Measurements from ENCODE around the gene PHRF1. TPM values are rescaled to one million over a fixed set of nuclear protein-coding genes. Genes with fewer than 3 reads are reported as not detected.

The PHRF1 gene
- total RNA-seq, 3 donors from 2014 or later (not counting 1 experiment from before 2014, with no cell fraction given): 46.1 to 52.0 (median 46.9) TPM

DNA sequence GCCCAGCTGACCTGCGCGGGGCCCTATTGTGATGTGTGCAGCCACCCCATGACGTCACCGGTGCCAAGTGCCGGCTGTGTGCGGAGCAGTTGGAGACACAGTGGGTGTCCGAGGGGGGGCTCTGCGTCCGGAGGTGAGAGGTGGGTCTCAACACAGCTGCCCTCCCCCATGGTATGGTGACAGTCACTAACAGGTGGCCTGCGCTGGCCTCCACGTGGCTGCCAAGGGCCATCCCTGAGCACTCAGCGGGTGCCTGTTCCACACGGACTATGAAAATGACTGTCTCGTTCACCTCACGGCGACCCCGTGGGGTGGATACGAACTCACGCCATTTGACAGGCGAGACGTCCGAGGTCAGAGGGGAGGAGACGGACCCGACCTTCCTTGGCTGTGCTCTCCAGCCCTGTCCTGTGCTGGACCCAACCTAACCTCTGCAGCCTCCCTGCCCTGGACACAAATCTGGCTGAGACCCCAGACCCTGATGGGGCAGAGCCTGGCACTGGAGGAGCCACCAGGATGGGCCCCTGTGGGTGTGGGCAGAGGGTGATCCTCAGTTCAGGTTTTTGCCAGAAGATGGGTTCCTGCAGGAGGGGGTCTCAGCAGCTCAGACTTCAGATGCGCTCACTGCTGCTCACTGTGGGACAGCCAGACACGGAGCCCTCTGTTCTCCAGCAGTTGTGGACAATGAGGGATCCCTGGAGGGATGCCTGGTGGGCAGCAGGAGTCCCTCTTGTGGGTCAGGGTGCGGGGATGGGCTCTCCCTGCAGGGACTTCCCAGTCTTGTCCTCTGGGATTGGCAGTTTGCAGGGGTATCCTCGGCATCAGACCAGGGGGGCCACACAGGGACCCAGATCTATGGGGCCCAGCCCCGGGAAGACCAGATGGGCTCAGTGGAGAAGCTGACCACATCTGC is 47.2 kb upstream of the PHRF1 start:
- Histone ChIP-seq H3K4me3 (ENCODE audit: low read length) (no peak overlapping the region), H3K4me1 (ENCODE audit: control insufficient read depth, insufficient read depth, low read length) (peaks cover 2% of the 10 kb centered on the region), H3K36me3 (ENCODE audit: control insufficient read depth, insufficient read depth, low read length) (peaks cover 11% of the 10 kb centered on the region), H3K9me3 (ENCODE audit: control insufficient read depth, insufficient read depth, low read length) (no peaks in the 10 kb centered on the region), H3K27me3 (ENCODE audit: control insufficient read depth, insufficient read depth, low read length) (no peaks in the 10 kb centered on the region), H3K27ac (ENCODE audit: low read length) (no peak overlapping the region)
- intact Hi-C loops (cut with micrococcal nuclease): no loop called here
- TF ChIP-seq, protein P1, sequence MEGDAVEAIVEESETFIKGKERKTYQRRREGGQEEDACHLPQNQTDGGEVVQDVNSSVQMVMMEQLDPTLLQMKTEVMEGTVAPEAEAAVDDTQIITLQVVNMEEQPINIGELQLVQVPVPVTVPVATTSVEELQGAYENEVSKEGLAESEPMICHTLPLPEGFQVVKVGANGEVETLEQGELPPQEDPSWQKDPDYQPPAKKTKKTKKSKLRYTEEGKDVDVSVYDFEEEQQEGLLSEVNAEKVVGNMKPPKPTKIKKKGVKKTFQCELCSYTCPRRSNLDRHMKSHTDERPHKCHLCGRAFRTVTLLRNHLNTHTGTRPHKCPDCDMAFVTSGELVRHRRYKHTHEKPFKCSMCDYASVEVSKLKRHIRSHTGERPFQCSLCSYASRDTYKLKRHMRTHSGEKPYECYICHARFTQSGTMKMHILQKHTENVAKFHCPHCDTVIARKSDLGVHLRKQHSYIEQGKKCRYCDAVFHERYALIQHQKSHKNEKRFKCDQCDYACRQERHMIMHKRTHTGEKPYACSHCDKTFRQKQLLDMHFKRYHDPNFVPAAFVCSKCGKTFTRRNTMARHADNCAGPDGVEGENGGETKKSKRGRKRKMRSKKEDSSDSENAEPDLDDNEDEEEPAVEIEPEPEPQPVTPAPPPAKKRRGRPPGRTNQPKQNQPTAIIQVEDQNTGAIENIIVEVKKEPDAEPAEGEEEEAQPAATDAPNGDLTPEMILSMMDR (IDR thresholded peaks at IDR 0.05): no peak
- Mint-ChIP-seq H3K9me3 (no peaks in the 10 kb centered on the region), H3K27ac (no peak overlapping the region), H3K36me3 (no peaks in the 10 kb centered on the region), H3K27me3 (ENCODE audit: low read depth in 2 of 2) (no peaks in the 10 kb centered on the region), H3K4me3 (no peak overlapping the region), H3K4me1 (peaks cover 0 to 3% of the 10 kb centered on the region in 2 donors)
- ATAC-seq (no peak), DNase-seq (no peak)
- 91% methylated on average over 29 of the region's 29 CpGs for WGBS (ENCODE audit: insufficient coverage)

GRCh38 chr11:529728-530411 is 46.4 kb upstream of the PHRF1 start:
- TF ChIP-seq, protein P1 (IDR thresholded peaks at IDR 0.05): no peak
- no peaks in the 10 kb centered on the region for H3K9me3 ChIP-seq (ENCODE audit: control insufficient read depth, insufficient read depth, low read length)
- H3K36me3 ChIP-seq (ENCODE audit: control insufficient read depth, insufficient read depth, low read length): peaks cover 11% of the 10 kb centered on the region
- WGBS (ENCODE audit: insufficient coverage): 92% methylated on average over 18 of the region's 18 CpGs
- Mint-ChIP-seq H3K9me3 (no peaks in the 10 kb centered on the region), H3K4me3 (no peak overlapping the region), H3K4me1 (peaks cover 0 to 7% of the 10 kb centered on the region in 2 donors), H3K27ac (no peak overlapping the region), H3K36me3 (no peaks in the 10 kb centered on the region), H3K27me3 (ENCODE audit: low read depth in 2 of 2) (no peaks in the 10 kb centered on the region)
- ATAC-seq (no peak), DNase-seq (no peak)
- peaks cover 10% of the 10 kb centered on the region for H3K4me1 ChIP-seq (ENCODE audit: control insufficient read depth, insufficient read depth, low read length)
- intact Hi-C loops (cut with micrococcal nuclease): no loop called here
- no peak overlapping the region for H3K4me3 ChIP-seq (ENCODE audit: low read length)
- no peak overlapping the region for H3K27ac ChIP-seq (ENCODE audit: low read length)
- H3K27me3 ChIP-seq (ENCODE audit: control insufficient read depth, insufficient read depth, low read length): no peaks in the 10 kb centered on the region

DNA sequence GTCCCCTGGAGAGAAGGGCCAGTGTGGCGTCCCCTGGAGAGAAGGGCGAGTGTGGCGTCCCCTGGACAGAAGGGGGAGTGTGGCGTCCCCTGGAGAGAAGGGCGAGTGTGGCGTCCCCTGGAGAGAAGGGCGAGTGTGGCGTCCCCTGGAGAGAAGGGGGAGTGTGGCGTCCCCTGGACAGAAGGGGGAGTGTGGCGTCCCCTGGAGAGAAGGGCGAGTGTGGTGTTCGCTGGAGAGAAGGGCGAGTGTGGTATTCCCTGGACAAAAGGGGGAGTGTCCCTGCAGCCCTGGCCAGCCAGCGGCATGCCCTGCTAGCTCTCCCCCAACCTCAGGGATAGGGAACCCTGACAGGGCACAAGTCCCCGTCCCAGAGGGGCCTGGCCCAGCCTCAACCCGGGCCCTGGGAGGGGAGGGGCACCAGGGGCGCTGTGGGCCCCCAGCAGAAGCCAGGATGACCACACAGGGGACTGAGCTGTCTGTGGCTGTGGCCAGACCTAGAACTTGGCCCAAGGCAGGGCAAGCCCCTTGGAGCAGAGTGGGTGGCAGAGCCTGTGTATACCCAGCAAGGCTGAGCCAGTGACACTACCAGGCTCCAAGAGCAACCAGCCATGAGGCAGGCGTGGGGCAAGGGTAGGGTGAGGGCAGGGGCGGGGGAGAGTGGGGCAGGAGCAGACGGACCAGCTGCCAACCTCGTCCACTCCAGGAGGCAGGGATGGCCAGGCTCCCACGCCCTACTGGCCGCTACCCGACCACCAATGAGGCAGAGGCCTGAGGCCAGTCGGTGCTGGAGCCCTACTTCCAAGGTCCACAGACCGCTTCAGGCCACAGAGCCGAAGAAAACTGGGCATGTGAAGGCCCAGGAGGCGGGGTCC is 45.1 kb upstream of the PHRF1 start:
- DNase-seq (no peak), ATAC-seq (no peak)
- Mint-ChIP-seq H3K4me1 (peaks cover 0 to 10% of the 10 kb centered on the region in 2 donors), H3K27ac (no peak overlapping the region), H3K27me3 (ENCODE audit: low read depth in 2 of 2) (no peaks in the 10 kb centered on the region), H3K36me3 (no peaks in the 10 kb centered on the region), H3K9me3 (no peaks in the 10 kb centered on the region), H3K4me3 (no peak overlapping the region)
- intact Hi-C loops (cut with micrococcal nuclease): no loop called here
- Histone ChIP-seq H3K9me3 (ENCODE audit: control insufficient read depth, insufficient read depth, low read length) (no peaks in the 10 kb centered on the region), H3K27me3 (ENCODE audit: control insufficient read depth, insufficient read depth, low read length) (no peaks in the 10 kb centered on the region), H3K36me3 (ENCODE audit: control insufficient read depth, insufficient read depth, low read length) (peaks cover 11% of the 10 kb centered on the region), H3K4me3 (ENCODE audit: low read length) (no peak overlapping the region), H3K4me1 (ENCODE audit: control insufficient read depth, insufficient read depth, low read length) (peaks cover 13% of the 10 kb centered on the region), H3K27ac (ENCODE audit: low read length) (no peak overlapping the region)
- TF ChIP-seq, protein P1 (IDR thresholded peaks at IDR 0.05): no peak
- 96% methylated on average over 22 of the region's 28 CpGs for WGBS (ENCODE audit: insufficient coverage)

Data from natural killer cell (primary cell).